AG09319 (cell line): ENCODE data around the gene EFNA2.

Experiments used
- DNase-seq: peaks from one replicate; pipeline ENCODE4 v3.0.0-alpha.2; 2010; ENCODE audit warnings: low read depth; ENCODE audit errors: extremely low read depth
- CTCF ChIP-seq: IDR thresholded peaks from 2 replicates; pipeline ENCODE4 v1.5.1; 2011; ENCODE audit warnings: low read depth, mild to moderate bottlenecking, inconsistent platforms, low read length, moderate library complexity

The EFNA2 gene

GRCh38 chr19:1336079-1336684, 50.5 kb downstream of the EFNA2 start:
- TF ChIP-seq CTCF: no peak
- DNase-seq: no peak

GRCh38 chr19:1340681-1341469, 55.2 kb downstream of the EFNA2 start:
- no peak for DNase-seq
- TF ChIP-seq CTCF: no peak

- TF ChIP-seq CTCF: no peak
- no peak for DNase-seq
Measured at GRCh38 chr19:1343041-1343440, 57.4 kb downstream of the EFNA2 start.

- no peak for TF ChIP-seq CTCF
- no peak for DNase-seq
Measured at GRCh38 chr19:1349211-1349610, 63.5 kb downstream of the EFNA2 start.

- TF ChIP-seq CTCF: no peak
- no peak for DNase-seq
Measured at GRCh38 chr19:1350867-1351266, 65.2 kb downstream of the EFNA2 start.
